Eye (tissue), 1 donor: Measurements from ENCODE around the gene PCDHB13.
"Not testable (repeated sequence)": the region's sequence is repeated elsewhere in the genome, so short reads cannot be mapped to it uniquely, and the experiment has no call there.

Experiments used
- DNase-seq: peaks from one replicate; pipeline ENCODE4 v3.0.0-alpha.2; 2015

PCDHB13 gene

DNA sequence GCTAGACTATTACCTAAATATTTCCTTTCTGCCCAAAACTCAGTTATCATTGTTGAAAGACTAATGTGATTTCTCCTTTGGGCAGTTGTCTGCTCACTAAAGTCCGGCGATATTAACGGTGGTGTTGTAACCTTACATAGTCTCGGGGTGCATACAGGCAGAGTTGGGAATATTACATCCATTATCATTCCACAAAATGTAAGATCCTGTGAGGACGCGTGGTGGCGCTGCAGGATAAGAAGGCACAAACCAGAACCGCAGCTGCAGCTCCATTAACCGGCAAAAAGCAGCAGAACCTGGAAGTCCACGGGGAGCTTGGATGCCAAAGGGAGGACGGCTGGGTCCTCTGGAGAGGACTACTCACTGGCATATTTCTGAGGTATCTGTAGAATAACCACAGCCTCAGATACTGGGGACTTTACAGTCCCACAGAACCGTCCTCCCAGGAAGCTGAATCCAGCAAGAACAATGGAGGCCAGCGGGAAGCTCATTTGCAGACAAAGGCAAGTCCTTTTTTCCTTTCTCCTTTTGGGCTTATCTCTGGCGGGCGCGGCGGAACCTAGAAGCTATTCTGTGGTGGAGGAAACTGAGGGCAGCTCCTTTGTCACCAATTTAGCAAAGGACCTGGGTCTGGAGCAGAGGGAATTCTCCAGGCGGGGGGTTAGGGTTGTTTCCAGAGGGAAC, at the start of gene PCDHB13:
Gene PCDHB13 (plus strand): TSS at position 264 of the 684 bp plus-strand sequence. CDS start 205 bp downstream, at position 469.
- DNase-seq = peak; percentile 47

DNA sequence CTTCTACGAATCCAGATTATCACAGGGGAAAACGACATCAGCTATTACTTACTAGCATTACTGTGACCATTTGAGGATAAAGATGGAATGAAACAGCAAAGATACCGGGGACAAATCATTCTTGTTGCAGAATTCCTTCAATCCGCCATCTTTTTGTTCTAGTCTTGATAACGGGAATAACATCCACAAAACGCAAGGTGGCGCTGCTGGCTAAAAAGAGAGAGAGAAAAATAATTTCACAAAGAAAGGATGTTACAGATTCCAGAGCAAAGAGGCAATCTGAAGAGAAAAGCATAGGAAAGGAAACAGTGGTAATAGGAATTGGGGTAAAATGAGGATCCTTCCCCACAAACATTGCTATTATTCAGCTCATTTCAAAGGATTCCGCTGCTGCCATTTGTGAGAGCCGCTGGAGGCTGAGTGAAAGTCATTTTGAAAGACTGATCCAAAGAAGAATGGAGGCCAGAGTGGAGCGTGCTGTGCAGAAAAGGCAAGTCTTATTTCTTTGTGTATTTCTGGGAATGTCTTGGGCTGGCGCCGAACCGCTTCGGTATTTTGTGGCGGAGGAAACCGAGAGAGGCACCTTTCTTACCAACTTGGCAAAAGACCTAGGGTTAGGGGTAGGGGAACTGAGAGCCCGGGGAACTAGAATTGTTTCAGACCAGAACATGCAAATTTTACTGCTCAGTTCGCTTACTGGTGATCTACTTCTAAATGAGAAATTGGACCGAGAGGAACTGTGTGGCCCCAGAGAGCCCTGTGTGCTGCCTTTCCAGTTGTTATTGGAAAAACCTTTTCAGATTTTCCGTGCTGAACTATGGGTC, 41.1 kb upstream of the PCDHB13 start, which contains the start of gene PCDHB7:
Gene PCDHB7 (plus strand): TSS at position 264 of the 824 bp plus-strand sequence. CDS start 192 bp downstream, at position 456.
- peak; percentile 59 for DNase-seq

DNA sequence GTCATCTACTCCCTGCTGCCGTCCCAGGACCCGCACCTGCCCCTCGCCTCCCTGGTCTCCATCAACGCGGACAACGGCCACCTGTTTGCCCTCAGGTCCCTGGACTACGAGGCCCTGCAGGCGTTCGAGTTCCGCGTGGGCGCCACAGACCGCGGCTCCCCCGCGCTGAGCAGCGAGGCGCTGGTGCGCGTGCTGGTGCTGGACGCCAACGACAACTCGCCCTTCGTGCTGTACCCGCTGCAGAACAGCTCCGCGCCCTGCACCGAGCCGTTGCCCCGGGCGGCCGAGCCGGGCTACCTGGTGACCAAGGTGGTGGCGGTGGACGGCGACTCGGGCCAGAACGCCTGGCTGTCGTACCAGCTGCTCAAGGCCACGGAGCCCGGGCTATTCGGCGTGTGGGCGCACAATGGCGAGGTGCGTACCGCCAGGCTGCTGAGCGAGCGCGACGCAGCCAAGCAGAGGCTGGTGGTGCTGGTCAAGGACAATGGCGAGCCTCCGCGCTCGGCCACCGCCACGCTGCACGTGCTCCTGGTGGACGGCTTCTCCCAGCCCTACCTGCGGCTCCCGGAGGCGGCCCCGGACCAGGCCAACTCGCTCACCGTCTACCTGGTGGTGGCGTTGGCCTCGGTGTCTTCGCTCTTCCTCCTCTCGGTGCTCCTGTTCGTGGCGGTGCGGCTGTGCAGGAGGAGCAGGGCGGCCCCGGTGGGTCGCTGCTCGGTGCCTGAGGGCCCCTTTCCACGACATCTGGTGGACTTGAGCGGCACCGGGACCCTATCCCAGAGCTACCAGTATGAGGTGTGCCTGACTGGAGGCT, 39.2 kb upstream of the PCDHB13 start:
- not testable (repeated sequence) for DNase-seq

DNA sequence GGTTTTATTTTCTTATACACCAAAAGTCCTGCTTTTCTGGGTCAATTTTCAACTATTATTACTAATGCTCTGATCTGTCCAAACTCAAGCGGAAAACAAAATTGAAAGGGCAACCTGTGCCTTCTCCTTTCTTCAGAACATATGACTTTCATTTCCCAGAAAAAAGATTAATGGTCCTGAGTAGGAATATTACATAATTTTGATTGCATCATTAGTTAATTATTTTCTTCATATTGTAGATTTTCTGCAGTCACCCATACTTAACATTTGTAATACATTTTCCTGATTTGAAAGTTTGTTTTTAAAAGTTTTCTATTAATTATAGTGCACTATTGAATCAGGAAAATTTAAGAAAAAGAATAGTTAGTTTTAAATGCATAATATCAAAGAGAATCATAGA, 37.8 kb upstream of the PCDHB13 start:
- no peak for DNase-seq

DNA sequence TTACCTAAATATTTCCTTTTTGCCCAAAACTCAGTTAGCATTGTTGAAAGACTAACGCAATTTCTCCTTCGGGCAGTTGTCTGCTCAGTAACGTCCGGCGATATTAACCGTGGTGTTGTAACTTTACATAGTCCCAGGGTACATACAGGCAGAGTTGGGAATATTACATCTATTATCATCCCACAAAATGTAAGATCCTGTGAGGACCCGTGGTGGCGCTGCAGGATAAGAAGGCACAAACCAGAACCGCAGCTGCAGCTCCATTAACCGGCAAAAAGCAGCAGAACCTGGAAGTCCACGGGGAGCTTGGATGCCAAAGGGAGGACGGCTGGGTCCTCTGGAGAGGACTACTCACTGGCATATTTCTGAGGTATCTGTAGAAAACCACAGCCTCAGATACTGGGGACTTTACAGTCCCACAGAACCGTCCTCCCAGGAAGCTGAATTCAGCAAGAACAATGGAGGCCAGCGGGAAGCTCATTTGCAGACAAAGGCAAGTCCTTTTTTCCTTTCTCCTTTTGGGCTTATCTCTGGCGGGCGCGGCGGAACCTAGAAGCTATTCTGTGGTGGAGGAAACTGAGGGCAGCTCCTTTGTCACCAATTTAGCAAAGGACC, 36.0 kb upstream of the PCDHB13 start, which contains the start of gene PCDHB8:
Gene PCDHB8 (plus strand): TSS at position 214 of the 615 bp plus-strand sequence. CDS start 245 bp downstream, at position 459.
- DNase-seq = not testable (repeated sequence)

DNA sequence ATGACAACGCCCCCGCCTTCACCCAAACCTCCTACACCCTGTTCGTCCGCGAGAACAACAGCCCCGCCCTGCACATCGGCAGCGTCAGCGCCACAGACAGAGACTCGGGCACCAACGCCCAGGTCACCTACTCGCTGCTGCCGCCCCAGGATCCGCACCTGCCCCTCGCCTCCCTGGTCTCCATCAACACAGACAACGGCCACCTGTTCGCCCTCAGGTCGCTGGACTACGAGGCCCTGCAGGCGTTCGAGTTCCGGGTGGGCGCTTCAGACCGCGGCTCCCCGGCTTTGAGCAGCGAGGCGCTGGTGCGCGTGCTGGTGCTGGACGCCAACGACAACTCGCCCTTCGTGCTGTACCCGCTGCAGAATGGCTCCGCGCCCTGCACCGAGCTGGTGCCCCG, 34.3 kb upstream of the PCDHB13 start:
- DNase-seq = not testable (repeated sequence)

DNA sequence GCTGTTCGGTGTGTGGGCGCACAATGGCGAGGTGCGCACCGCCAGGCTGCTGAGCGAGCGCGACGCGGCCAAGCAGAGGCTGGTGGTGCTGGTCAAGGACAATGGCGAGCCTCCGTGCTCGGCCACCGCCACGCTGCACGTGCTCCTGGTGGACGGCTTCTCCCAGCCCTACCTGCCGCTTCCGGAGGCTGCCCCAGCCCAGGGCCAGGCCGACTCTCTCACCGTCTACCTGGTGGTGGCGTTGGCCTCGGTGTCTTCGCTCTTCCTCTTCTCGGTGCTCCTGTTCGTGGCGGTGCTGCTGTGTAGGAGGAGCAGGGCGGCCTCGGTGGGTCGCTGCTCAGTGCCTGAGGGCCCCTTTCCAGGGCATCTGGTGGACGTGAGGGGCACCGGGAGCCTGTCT, 33.8 kb upstream of the PCDHB13 start:
- DNase-seq = not testable (repeated sequence)

DNA sequence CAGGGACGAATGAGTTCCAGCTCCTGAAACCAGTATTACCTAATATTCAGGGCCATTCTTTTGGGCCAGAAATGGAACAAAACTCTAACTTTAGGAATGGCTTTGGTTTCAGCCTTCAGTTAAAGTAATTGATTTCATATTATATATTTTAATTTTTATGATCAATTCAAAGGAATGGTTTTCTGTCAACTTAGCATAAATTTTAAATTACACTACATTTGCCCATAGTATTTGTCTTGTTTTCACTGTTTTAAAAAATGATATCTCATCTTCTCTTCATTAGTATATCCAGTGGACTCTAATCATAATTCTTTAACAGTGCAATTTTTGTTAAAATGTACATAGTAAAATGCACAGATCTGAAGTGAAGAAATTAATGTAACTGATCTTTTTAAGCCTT, 33.4 kb upstream of the PCDHB13 start:
- no peak for DNase-seq

DNA sequence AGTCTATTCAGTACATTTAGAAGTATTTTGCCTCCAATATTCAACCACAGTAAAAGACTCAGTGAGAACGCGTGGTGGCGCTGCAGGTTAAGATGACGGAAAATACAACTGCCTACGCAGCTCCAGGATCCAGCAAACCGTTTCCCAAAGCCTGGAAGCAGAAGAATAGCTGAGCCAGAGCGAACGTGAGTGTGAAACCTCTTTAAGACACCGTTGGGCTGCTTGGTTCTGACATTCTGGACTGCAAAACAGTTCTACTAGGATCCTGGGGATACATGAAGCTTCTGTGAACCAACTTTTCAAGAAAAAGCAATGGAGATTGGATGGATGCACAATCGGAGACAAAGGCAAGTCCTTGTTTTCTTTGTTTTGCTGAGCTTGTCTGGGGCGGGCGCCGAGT, 31.5 kb upstream of the PCDHB13 start, which contains the start of gene PCDHB16:
Gene PCDHB16 (plus strand): TSS at position 140 of the 400 bp plus-strand sequence. CDS start 173 bp downstream, at position 313.
- DNase-seq = peak; percentile 52

DNA sequence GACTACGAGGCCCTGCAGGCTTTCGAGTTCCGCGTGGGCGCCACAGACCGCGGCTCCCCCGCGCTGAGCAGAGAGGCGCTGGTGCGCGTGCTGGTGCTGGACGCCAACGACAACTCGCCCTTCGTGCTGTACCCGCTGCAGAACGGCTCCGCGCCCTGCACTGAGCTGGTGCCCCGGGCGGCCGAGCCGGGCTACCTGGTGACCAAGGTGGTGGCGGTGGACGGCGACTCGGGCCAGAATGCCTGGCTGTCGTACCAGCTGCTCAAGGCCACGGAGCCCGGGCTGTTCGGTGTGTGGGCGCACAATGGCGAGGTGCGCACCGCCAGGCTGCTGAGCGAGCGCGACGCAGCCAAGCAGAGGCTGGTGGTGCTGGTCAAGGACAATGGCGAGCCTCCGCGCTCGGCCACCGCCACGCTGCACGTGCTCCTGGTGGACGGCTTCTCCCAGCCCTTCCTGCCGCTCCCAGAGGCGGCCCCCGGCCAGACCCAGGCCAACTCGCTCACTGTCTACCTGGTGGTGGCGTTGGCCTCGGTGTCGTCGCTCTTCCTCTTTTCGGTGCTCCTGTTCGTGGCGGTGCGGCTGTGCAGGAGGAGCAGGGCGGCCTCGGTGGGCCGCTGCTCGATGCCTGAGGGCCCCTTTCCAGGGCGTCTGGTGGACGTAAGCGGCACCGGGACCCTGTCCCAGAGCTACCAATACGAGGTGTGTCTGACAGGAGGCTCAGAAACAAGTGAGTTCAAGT, 29.4 kb upstream of the PCDHB13 start:
- DNase-seq = not testable (repeated sequence)

DNA sequence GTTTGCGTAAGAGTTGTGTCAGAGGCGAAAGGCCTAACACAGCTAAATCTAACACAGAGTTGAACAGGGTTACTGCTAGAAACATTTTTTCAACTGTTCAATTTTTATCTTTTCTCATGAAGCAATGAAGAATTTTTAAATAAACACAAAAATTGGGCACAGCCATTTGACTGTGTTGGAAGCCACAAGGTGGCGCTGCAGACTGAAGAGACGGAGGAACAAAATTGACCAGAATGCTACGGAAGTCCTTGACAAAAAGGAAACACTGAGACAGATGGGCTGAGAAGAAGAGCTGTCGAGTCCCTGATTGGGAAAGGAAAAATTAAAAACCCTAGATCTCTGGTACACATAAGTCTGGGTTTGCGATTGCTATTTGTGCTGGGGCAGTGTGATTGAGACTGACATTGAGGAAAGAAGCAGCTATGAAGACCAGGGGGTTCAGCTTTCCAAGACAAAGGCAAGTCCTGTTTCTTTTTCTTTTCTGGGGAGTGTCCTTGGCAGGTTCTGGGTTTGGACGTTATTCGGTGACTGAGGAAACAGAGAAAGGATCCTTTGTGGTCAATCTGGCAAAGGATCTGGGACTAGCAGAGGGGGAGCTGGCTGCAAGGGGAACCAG, 26.7 kb upstream of the PCDHB13 start, which contains the start of gene PCDHB9:
Gene PCDHB9 (plus strand): TSS at position 265 of the 616 bp plus-strand sequence. CDS start 158 bp downstream, at position 423.
- peak; percentile 42 for DNase-seq

DNA sequence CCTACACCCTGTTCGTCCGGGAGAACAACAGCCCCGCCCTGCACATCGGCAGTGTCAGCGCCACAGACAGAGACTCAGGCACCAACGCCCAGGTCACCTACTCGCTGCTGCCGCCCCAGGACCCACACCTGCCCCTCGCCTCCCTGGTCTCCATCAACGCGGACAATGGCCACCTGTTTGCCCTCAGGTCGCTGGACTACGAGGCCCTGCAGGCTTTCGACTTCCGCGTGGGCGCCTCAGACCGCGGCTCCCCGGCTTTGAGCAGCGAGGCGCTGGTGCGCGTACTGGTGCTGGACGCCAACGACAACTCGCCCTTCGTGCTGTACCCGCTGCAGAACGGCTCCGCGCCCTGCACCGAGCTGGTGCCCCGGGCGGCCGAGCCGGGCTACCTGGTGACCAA, 25.0 kb upstream of the PCDHB13 start:
- not testable (repeated sequence) for DNase-seq

DNA sequence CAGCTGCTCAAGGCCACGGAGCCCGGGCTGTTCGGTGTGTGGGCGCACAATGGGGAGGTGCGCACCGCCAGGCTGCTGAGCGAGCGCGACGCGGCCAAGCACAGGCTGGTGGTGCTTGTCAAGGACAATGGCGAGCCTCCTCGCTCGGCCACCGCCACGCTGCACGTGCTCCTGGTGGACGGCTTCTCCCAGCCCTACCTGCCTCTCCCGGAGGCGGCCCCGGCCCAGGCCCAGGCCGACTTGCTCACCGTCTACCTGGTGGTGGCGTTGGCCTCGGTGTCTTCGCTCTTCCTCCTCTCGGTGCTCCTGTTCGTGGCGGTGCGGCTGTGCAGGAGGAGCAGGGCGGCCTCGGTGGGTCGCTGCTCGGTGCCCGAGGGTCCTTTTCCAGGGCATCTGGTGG, 24.6 kb upstream of the PCDHB13 start:
- DNase-seq = not testable (repeated sequence)

DNA sequence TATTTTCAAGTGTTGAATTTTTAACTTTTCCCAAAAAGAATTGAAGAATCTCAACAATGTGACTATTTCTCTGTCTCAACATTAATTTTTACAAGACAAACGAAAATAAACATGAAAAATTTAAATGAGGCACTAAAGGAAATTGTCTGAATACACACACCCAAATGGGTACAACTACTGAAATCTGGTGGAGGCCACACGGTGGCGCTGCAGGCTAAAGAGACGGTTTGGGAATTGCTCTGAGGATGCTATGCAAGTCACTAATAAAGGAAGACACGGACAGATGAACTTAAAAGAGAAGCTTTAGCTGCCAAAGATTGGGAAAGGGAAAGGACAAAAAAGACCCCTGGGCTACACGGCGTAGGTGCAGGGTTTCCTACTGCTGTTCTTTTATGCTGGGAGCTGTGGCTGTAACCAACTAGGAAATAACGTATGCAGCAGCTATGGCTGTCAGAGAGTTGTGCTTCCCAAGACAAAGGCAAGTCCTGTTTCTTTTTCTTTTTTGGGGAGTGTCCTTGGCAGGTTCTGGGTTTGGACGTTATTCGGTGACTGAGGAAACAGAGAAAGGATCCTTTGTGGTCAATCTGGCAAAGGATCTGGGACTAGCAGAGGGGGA, 21.5 kb upstream of the PCDHB13 start, which contains the start of gene PCDHB10:
Gene PCDHB10 (plus strand): TSS at position 244 of the 616 bp plus-strand sequence. CDS start 200 bp downstream, at position 444.
- DNase-seq = peak; percentile 44

DNA sequence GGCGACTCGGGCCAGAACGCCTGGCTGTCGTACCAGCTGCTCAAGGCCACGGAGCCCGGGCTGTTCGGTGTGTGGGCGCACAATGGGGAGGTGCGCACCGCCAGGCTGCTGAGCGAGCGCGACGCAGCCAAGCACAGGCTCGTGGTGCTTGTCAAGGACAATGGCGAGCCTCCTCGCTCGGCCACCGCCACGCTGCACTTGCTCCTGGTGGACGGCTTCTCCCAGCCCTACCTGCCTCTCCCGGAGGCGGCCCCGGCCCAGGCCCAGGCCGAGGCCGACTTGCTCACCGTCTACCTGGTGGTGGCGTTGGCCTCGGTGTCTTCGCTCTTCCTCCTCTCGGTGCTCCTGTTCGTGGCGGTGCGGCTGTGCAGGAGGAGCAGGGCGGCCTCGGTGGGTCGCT, 19.4 kb upstream of the PCDHB13 start:
- not testable (repeated sequence) for DNase-seq

DNA sequence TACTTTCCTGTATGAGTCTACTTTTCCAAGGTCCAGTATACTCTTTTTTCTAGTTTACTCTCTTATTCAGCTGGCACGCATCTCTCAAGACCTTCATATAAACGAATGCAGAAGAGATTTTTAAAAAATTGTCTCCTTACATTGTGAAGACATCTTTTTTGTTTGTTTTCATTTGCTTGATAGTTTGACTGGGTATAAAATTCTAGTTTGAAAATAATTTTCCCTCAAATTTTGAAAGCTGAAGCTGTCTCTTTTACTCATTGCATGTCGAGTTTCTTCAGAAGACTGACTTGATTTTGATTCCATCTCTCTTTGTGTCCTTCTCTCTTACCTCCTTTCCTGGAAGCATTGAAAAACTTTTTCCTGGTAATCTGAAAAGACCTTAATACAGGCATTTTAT, 17.4 kb upstream of the PCDHB13 start:
- no peak for DNase-seq

DNA sequence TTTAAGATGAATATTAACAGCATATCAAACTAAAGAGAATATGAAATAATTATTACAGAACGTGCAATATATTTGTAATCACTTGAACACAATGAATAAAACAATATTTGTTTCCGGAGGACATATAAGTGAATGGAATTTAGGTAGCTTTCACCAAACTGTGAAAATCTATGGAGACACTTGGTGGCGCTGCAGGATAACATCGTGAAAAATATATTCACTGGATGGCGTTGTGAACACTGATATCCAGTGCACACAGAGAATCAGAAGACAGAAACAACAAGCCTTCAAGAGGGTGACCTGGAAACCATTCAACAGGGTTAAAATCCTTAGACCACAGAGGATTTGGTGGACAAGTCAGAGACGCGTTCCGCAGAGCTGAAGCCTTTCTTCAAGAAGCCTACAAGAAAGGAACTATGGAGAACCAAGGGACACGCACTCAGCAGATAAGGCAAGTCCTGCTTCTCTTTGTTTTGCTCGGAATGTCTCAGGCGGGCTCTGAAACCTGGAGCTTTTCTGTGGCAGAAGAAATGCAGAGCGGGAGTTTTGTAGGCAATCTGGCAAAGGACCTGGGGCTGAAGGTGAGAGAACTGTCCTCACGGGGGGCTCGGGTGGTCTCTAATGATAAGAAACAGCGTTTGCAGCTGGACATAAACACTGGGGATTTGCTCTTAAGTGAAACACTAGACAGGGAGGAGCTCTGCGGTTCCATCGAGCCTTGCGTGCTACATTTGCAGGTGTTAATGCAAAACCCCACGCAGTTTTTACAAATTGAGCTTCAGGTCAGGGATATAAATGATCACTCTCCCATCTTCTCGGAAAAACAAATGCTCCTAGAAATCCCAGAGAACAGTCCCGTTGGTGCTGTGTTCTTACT, 14.1 kb upstream of the PCDHB13 start, which contains the start of gene PCDHB11:
Gene PCDHB11 (plus strand): TSS at position 269 of the 877 bp plus-strand sequence. CDS start 148 bp downstream, at position 417.
- DNase-seq = peak; percentile 26

DNA sequence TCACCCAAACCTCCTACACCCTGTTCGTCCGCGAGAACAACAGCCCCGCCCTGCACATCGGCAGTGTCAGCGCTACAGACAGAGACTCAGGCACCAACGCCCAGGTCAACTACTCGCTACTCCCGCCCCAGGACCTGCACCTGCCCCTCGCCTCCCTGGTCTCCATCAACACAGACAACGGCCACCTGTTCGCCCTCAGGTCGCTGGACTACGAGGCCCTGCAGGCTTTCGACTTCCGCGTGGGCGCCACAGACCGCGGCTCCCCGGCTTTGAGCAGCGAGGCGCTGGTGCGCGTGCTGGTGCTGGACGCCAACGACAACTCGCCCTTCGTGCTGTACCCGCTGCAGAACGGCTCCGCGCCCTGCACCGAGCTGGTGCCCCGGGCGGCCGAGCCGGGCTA, 12.6 kb upstream of the PCDHB13 start:
- DNase-seq = not testable (repeated sequence)

DNA sequence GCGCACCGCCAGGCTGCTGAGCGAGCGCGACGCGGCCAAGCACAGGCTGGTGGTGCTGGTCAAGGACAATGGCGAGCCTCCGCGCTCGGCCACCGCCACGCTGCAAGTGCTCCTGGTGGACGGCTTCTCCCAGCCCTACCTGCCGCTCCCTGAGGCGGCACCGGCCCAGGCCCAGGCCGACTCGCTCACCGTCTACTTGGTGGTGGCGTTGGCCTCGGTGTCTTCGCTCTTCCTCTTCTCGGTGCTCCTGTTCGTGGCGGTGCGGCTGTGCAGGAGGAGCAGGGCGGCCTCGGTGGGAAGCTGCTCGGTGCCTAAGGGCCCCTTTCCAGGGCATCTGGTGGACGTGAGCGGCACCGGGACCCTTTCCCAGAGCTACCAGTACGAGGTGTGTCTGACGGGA, 12.1 kb upstream of the PCDHB13 start:
- DNase-seq = not testable (repeated sequence)
